Endothelial cell of umbilical vein (primary cell): ENCODE data around the gene GNL2. TPM values are rescaled to one million over a fixed set of nuclear protein-coding genes. Genes with fewer than 3 reads are reported as not detected.

Experiments
- BruUV-seq: library from RNA; stranded (reverse); fragments of 400-500 nt; replicated peaks from 2 replicates; lab custom pipeline; 2021; lab: Mats Ljungman, UMichigan
- CTCF ChIA-PET: fragments of 300-600, 350-600 bp; sonication (Branson Sonifier 250); formaldehyde crosslinking; loops from one replicate; lab custom pipeline; 2021; ENCODE audit warnings: antibody characterized with exemption, inconsistent platforms; lab: Charles Lee
- POLR2A ChIA-PET: fragments of 300-600, 350-600 bp; sonication (Branson Sonifier 250); formaldehyde crosslinking; loops from one replicate; lab custom pipeline; 2021; ENCODE audit warnings: antibody characterized with exemption, inconsistent platforms; lab: Charles Lee
- DNase-seq: peaks from one replicate; pipeline ENCODE4 v3.0.0-alpha.2; 2011; ENCODE audit warnings: low read depth, low spot score
- FAIRE-seq: peaks from 2 replicates; lab custom pipeline; 2011; peaks lifted over from hg19 to GRCh38; lab: Jason Lieb, UNC
- H2AFZ ChIP-seq: 2 replicates; pipeline ENCODE4 v1.6.0; 2012; ENCODE audit warnings: low read depth, low read length, control low read depth, inconsistent platforms
- H3K27ac ChIP-seq: 2 replicates; pipeline ENCODE4 v1.5.1; 2011; ENCODE audit warnings: low read depth, mild to moderate bottlenecking, control low read depth, low read length, moderate library complexity; ENCODE audit not compliant: insufficient read depth
- H3K27me3 ChIP-seq, 2 experiments: 2 replicates each; pipeline versions ENCODE4 v1.6.0 to v1.6.1; 2011; ENCODE audit warnings: low read length in 2 of 2, mixed read lengths in 1 of 2; ENCODE audit not compliant: control insufficient read depth in 2 of 2, insufficient read depth in 2 of 2
- H3K36me3 ChIP-seq, 2 experiments: 2 replicates in 1 of 2; 3 replicates in 1 of 2; pipeline ENCODE4 v1.5.1; 2011; ENCODE audit warnings: low read length in 2 of 2, mild to moderate bottlenecking in 1 of 2, moderate library complexity in 1 of 2; ENCODE audit not compliant: control insufficient read depth in 2 of 2, insufficient read depth in 2 of 2; ENCODE audit errors: extremely low read depth in 1 of 2
- H3K4me1 ChIP-seq: 3 replicates; pipeline ENCODE4 v1.5.1; 2011; ENCODE audit warnings: mild to moderate bottlenecking, low read length; ENCODE audit not compliant: control insufficient read depth, insufficient read depth; ENCODE audit errors: extremely low read depth
- H3K4me2 ChIP-seq: 2 replicates; pipeline ENCODE4 v1.6.1; 2011; ENCODE audit warnings: low read length, control low read depth, mixed read lengths; ENCODE audit not compliant: insufficient read depth
- H3K4me3 ChIP-seq, 3 experiments: fragments of 200-600 bp in 1 of 3; sonication (generic), shearing (Covaris generic) in 1 of 3; replicated peaks in 1 of 3; 2 replicates each; pipeline ENCODE4 v1.5.1; 2011 to 2016; ENCODE audit warnings: control low read depth in 3 of 3, low read length in 3 of 3, mild to moderate bottlenecking in 2 of 3, inconsistent platforms in 1 of 3, low read depth in 1 of 3, moderate library complexity in 1 of 3; ENCODE audit not compliant: insufficient read depth in 1 of 3
- H3K79me2 ChIP-seq: 2 replicates; pipeline ENCODE4 v1.6.0; 2012; ENCODE audit warnings: low read length, inconsistent platforms; ENCODE audit not compliant: control insufficient read depth, insufficient read depth
- H3K9ac ChIP-seq: replicated peaks from 2 replicates; pipeline ENCODE3; 2011; ENCODE audit warnings: low read length, control low read depth; ENCODE audit not compliant: insufficient read depth; ENCODE audit errors: extremely low read depth
- H3K9me1 ChIP-seq: replicated peaks from 3 replicates; pipeline ENCODE4 v1.6.0; 2011; ENCODE audit warnings: mild to moderate bottlenecking, low read length; ENCODE audit not compliant: control insufficient read depth, insufficient read depth; ENCODE audit errors: extremely low read depth
- H3K9me3 ChIP-seq: replicated peaks from 2 replicates; pipeline ENCODE4 v1.5.1; 2012; ENCODE audit warnings: low read length, inconsistent platforms; ENCODE audit not compliant: control insufficient read depth, insufficient read depth
- H4K20me1 ChIP-seq: replicated peaks from 2 replicates; pipeline ENCODE3; 2011; ENCODE audit warnings: mild to moderate bottlenecking, low read length; ENCODE audit not compliant: control insufficient read depth, insufficient read depth; ENCODE audit errors: extremely low read depth
- CTCF ChIP-seq, 2 donors: IDR thresholded peaks; 1 replicate in 1 of 2; 2 replicates in 1 of 2; pipeline ENCODE4 v1.5.1; 2011; ENCODE audit warnings: low read length in 2 of 2, mild to moderate bottlenecking in 2 of 2, moderate library complexity in 2 of 2, control low read depth in 1 of 2, inconsistent platforms in 1 of 2, low read depth in 1 of 2; ENCODE audit not compliant: insufficient read depth in 1 of 2; ENCODE audit errors: extremely low read depth in 1 of 2
- EZH2 ChIP-seq: IDR thresholded peaks from 2 replicates; pipeline ENCODE4 v1.6.1; 2012; ENCODE audit warnings: borderline replicate concordance, low read depth, mild to moderate bottlenecking, moderate library complexity, low read length, inconsistent platforms; ENCODE audit not compliant: severe bottlenecking
- FOS ChIP-seq: IDR thresholded peaks from 2 replicates; pipeline ENCODE4 v1.6.1; 2011; ENCODE audit warnings: mild to moderate bottlenecking, low read length, moderate library complexity, borderline replicate concordance; ENCODE audit not compliant: insufficient read depth
- GATA2 ChIP-seq: IDR thresholded peaks from 2 replicates; pipeline ENCODE4 v1.7.0; 2011; ENCODE audit warnings: low read depth, mild to moderate bottlenecking, moderate library complexity, mixed read lengths, low read length; ENCODE audit not compliant: insufficient read length, insufficient read depth
- JUN ChIP-seq: IDR thresholded peaks from 2 replicates; pipeline ENCODE4 v1.6.1; 2011; ENCODE audit warnings: borderline replicate concordance, low read depth; ENCODE audit not compliant: insufficient read length, insufficient read depth
- MAX ChIP-seq: IDR thresholded peaks from 2 replicates; pipeline ENCODE4 v1.6.1; 2011; ENCODE audit not compliant: insufficient read depth, insufficient read length
- MYC ChIP-seq: IDR thresholded peaks from one replicate; pipeline ENCODE4 v1.6.1; 2011; ENCODE audit warnings: mild to moderate bottlenecking, low read depth, low read length
- POLR2A ChIP-seq: IDR thresholded peaks from 2 replicates; pipeline ENCODE4 v1.6.1; 2012; ENCODE audit warnings: low read depth, mild to moderate bottlenecking, control low read depth, low read length
- POLR2AphosphoS5 ChIP-seq: IDR thresholded peaks from 2 replicates; pipeline ENCODE4 v1.6.1; 2012; ENCODE audit warnings: low read depth, mild to moderate bottlenecking, control low read depth, low read length, moderate library complexity; ENCODE audit not compliant: insufficient read depth
- dilution Hi-C: fragments of 300-500 bp; cut with MboI; formaldehyde crosslinking; loops from one replicate; pipeline ENCODE4 v1.15.0; 2019; ENCODE audit warnings: low sequenced_read_pairs; ENCODE audit not compliant: extremely low pct_ligation_motif_present
- intact Hi-C: fragments of 100-400 bp; cut with micrococcal nuclease; formaldehyde crosslinking; loops from one replicate; pipeline ENCODE4 v1.10.0; 2022
- polyA plus RNA-seq, 4 experiments: library from polyadenylated mRNA; depleted of rRNA in 3 of 4; stranded (reverse) in 3 of 4; unstranded in 1 of 4; fragments of >200 nt; gene quantifications; 2 replicates each; pipeline versions ENCODE4 v1.2.1 to v1.2.3, GENCODE V29; 2011 to 2012; ENCODE audit warnings: missing spikeins in 1 of 4
- total RNA-seq: library from RNA; stranded (reverse); gene quantifications from 2 replicates; pipeline ENCODE4 v1.2.3, GENCODE V29; 2021

GNL2 gene
- total and polyA plus RNA-seq, 2 donors (not counting 3 experiments of a cell fraction or from before 2014, with no cell fraction given), result 18.0 to 55.5 TPM

GRCh38 chr1:37564892-37565291 is 30.8 kb downstream of the GNL2 start:
- intact Hi-C loops (no loop called here), dilution Hi-C loops (no loop called here)
- H2AFZ ChIP-seq, result no peak overlapping the region
- H3K9me1 ChIP-seq, result no peaks in the 10 kb centered on the region
- H3K27ac ChIP-seq, result no peak overlapping the region
- FAIRE-seq, result no peak
- H3K27me3 ChIP-seq, result no peaks in the 10 kb centered on the region
- no peak overlapping the region for H3K4me2 ChIP-seq
- ChIA-PET POLR2A (no interaction called here), CTCF (interaction anchor here (1.2 to 1.6 kb wide), 2 partner anchors 8 to 11 kb away, joined by 3 to 4 read pairs; partner anchors contain the start of gene SNIP1)
- H3K9me3 ChIP-seq, result no peaks in the 10 kb centered on the region
- peaks cover 5% of the 10 kb centered on the region for H3K4me1 ChIP-seq
- H3K9ac ChIP-seq, result no peak overlapping the region
- H3K4me3 ChIP-seq, result no peak overlapping the region
- no peaks in the 10 kb centered on the region for H4K20me1 ChIP-seq
- H3K79me2 ChIP-seq, result no peaks in the 10 kb centered on the region
- no TSS peak for BruUV-seq
- TF ChIP-seq MAX (no peak), MYC (no peak), EZH2 (no peak), GATA2 (no peak), FOS (no peak), POLR2AphosphoS5 (no peak), POLR2A (no peak), JUN (no peak), CTCF (IDR thresholded peaks at IDR 0.05; ENCODE audit: extremely low read depth in 1 of 2, insufficient read depth in 1 of 2, low read depth in 1 of 2, low read length in 2 of 2) (no peak)
- H3K36me3 ChIP-seq, result peaks cover 19 to 26% of the 10 kb centered on the region in 2 experiments
- no peak for DNase-seq
